Gastrocnemius medialis (tissue), 4 donors: ENCODE results near the gene UQCC2. TPM values are rescaled to one million over a fixed set of nuclear protein-coding genes. Genes with fewer than 3 reads are reported as not detected.

Experiments used
- ATAC-seq, 2 donors: fragments of 150-250 bp; one replicate each; pipeline ENCODE4 v1.9.1; 2016
- DNase-seq, 2 donors: peaks; one replicate each; pipeline ENCODE4 v3.0.0-alpha.2; 2019
- H3K27ac ChIP-seq, 4 donors: fragments of 200-600 bp; sonication (generic); 1 replicate in 1 of 4; 2 replicates in 3 of 4; pipeline ENCODE4 v1.5.1; 2016 to 2018; ENCODE audit warnings: mild to moderate bottlenecking in 2 of 4, moderate library complexity in 1 of 4
- H3K27me3 ChIP-seq, 3 donors: fragments of 200-600 bp; sonication (generic) in 2 of 3; 1 replicate in 1 of 3; 2 replicates in 2 of 3; pipeline versions ENCODE4 v1.5.1 to v1.6.0; 2016 to 2019; ENCODE audit warnings: mild to moderate bottlenecking in 1 of 3, moderate library complexity in 1 of 3
- H3K36me3 ChIP-seq, 2 donors: fragments of 200-600 bp; sonication (generic) in 1 of 2; one replicate each; pipeline ENCODE4 v1.5.1; 2017 to 2018
- H3K4me1 ChIP-seq, 2 donors: fragments of 200-600 bp; sonication (generic) in 1 of 2; one replicate each; pipeline ENCODE4 v1.5.1; 2016 to 2017; ENCODE audit warnings: mild to moderate bottlenecking in 2 of 2
- H3K4me3 ChIP-seq, 4 donors: fragments of 200-600 bp; sonication (generic) in 3 of 4; 1 replicate in 1 of 4; 2 replicates in 3 of 4; pipeline ENCODE4 v1.5.1; 2016 to 2019; ENCODE audit warnings: mild to moderate bottlenecking in 2 of 4
- H3K9me3 ChIP-seq, 3 donors: fragments of 200-600 bp; sonication (generic) in 2 of 3; 1 replicate in 1 of 3; 2 replicates in 2 of 3; pipeline ENCODE4 v1.5.1; 2016 to 2019
- CTCF ChIP-seq, 5 experiments: fragments of 450-650 bp in 3 of 5; fragments of 200-600 bp in 2 of 5; sonication (generic) in 2 of 5; IDR thresholded peaks in 4 of 5; conservative IDR thresholded peaks in 1 of 5; 1 replicate in 4 of 5; 2 replicates in 1 of 5; pipeline ENCODE4 v1.5.1; 2016 to 2019; ENCODE audit warnings: antibody characterized with exemption in 5 of 5, mild to moderate bottlenecking in 3 of 5, moderate library complexity in 3 of 5
- POLR2A ChIP-seq, 2 donors: fragments of 450-650 bp; IDR thresholded peaks; one replicate each; pipeline ENCODE4 v1.6.1; 2017; ENCODE audit warnings: antibody characterized with exemption in 2 of 2, mild to moderate bottlenecking in 2 of 2, moderate library complexity in 2 of 2
- in situ Hi-C, 4 donors: fragments of 200-750 bp; cut with MboI; loops; one replicate each; pipeline versions ENCODE4 v1.15.0 to v1.8.0; 2017; ENCODE audit warnings: low sequenced_read_pairs in 4 of 4
- intact Hi-C: fragments of 100-400 bp; cut with DNase I; formaldehyde crosslinking; loops from one replicate; pipeline ENCODE4 v1.15.1; 2023; ENCODE audit warnings: low total_unique reads
- total RNA-seq, 4 donors: library from RNA; depleted of rRNA; stranded (reverse); fragments of >200 nt; gene quantifications; one replicate each; pipeline versions ENCODE4 v1.1.0 to v1.2.3, GENCODE V29; 2016

UQCC2 gene
- total RNA-seq, 4 donors from 2014 or later = 50.7 to 101 (median 63.5) TPM

DNA sequence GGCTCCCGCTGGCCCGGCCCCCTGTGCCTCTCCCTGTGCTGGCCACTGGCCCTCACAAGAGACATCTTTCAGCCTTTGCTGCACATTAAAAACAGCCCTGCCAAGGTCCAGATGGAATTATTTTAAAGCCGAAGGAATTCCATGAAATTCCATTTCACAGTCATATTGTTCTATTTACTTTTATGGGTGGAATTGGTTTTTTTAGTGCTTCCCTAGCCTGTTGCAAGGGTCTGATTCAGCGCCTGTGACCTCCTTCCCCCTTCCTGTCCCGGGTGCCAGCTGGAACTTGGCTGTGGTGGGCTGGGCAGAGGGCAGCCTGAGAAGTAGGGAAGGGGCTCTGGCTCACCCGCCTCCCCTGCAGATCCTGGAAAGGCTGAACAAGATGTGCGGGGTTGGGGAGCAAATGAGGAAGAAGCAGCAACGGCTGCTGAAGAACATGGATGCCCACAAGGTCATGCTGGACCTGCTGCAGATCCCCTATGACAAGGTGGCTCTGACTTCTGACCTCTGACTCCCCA, 34.3 kb downstream of the UQCC2 start:
- in situ Hi-C loops = no loop called here

GRCh38 chr6:33676416-33677142, 34.9 kb downstream of the UQCC2 start:
- Histone ChIP-seq H3K4me3 (no peak overlapping the region), H3K9me3 (no peaks in the 10 kb centered on the region), H3K27me3 (no peaks in the 10 kb centered on the region), H3K27ac (no peak overlapping the region), H3K4me1 (peaks cover 0 to 5% of the 10 kb centered on the region in 2 donors), H3K36me3 (no peaks in the 10 kb centered on the region)
- TF ChIP-seq CTCF (IDR thresholded peaks at IDR 0.05 in 4 of 5, conservative IDR thresholded peaks at IDR 0.05 in 1 of 5) (no peak), POLR2A (IDR thresholded peaks at IDR 0.05) (no peak)
- no peak for ATAC-seq
- no peak for DNase-seq
- in situ Hi-C loops (no loop called here), intact Hi-C loops (no loop called here)

More for the DNA sequence above, 34.3 kb downstream of the UQCC2 start:
- Histone ChIP-seq H3K9me3 (no peaks in the 10 kb centered on the region), H3K27ac (no peak overlapping the region), H3K36me3 (no peaks in the 10 kb centered on the region), H3K4me3 (no peak overlapping the region), H3K27me3 (no peaks in the 10 kb centered on the region), H3K4me1 (peaks cover 0 to 5% of the 10 kb centered on the region in 2 donors)
- no peak for TF ChIP-seq POLR2A (IDR thresholded peaks at IDR 0.05)
- TF ChIP-seq CTCF (IDR thresholded peaks at IDR 0.05 in 4 of 5, conservative IDR thresholded peaks at IDR 0.05 in 1 of 5) = no peak
- ATAC-seq = no peak
- intact Hi-C loops = no loop called here
- DNase-seq = no peak

- in situ Hi-C loops (no loop called here), intact Hi-C loops (no loop called here)
- no peak overlapping the region for H3K4me3 ChIP-seq
- H3K9me3 ChIP-seq = no peaks in the 10 kb centered on the region
- no peaks in the 10 kb centered on the region for H3K36me3 ChIP-seq
- no peak overlapping the region for H3K27ac ChIP-seq
- ATAC-seq = no peak
- DNase-seq = no peak
- no peak for TF ChIP-seq CTCF (IDR thresholded peaks at IDR 0.05 in 4 of 5, conservative IDR thresholded peaks at IDR 0.05 in 1 of 5)
- no peak for TF ChIP-seq POLR2A (IDR thresholded peaks at IDR 0.05)
- H3K4me1 ChIP-seq = peaks cover 0 to 5% of the 10 kb centered on the region in 2 donors
- H3K27me3 ChIP-seq = no peaks in the 10 kb centered on the region
Measured at GRCh38 chr6:33675968-33676367, 35.5 kb downstream of the UQCC2 start.

DNA sequence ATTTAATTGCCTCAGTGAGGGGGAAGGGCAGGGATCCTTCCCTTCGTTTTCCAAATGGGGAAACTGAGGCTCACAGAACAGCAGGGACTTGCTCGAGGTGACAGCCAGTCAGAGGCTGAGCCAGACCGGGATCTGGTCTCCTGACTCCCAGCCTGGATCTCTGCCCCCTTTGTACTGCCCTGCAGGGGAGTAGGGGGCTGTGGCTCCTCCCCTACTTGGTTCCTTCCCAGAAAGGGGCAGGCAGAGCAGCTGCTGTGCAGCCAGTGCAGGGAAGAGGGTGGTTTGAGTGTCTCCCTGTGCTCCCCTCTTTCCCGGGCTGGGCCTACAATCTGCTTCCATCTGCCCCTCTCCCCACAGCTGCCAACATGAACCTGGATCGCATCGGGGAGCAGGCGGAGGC, 37.6 kb downstream of the UQCC2 start:
- Histone ChIP-seq H3K27ac (no peak overlapping the region), H3K9me3 (no peaks in the 10 kb centered on the region), H3K4me3 (no peak overlapping the region), H3K4me1 (peaks cover 0 to 5% of the 10 kb centered on the region in 2 donors), H3K27me3 (no peaks in the 10 kb centered on the region), H3K36me3 (no peaks in the 10 kb centered on the region)
- in situ Hi-C loops (loop anchor here in 1 of 4 donors (5.0 kb wide), 1 partner anchor 87 kb away; no protein-coding TSS in a partner anchor), intact Hi-C loops (no loop called here)
- TF ChIP-seq CTCF (IDR thresholded peaks at IDR 0.05 in 4 of 5, conservative IDR thresholded peaks at IDR 0.05 in 1 of 5) (no peak), POLR2A (IDR thresholded peaks at IDR 0.05) (no peak)
- DNase-seq (no peak), ATAC-seq (no peak)
